Neutrophil (primary cell): Measurements from ENCODE around the gene CC2D2B.

ENCODE experiments used
- H3K27ac ChIP-seq: fragments of 200-600 bp; sonication (generic); 2 replicates; pipeline ENCODE4 v1.5.1; 2016; ENCODE audit warnings: mild to moderate bottlenecking, moderate library complexity
- H3K27me3 ChIP-seq: fragments of 200-600 bp; sonication (generic); 2 replicates; pipeline ENCODE4 v1.6.0; 2016; ENCODE audit warnings: mild to moderate bottlenecking
- H3K36me3 ChIP-seq: fragments of 200-600 bp; sonication (generic); 2 replicates; pipeline ENCODE4 v1.5.1; 2017
- H3K4me1 ChIP-seq, 2 experiments: fragments of 200-600 bp in 1 of 2; sonication (generic) in 1 of 2; 1 replicate in 1 of 2; 2 replicates in 1 of 2; pipeline versions ENCODE4 v1.5.1 to v1.6.1; 2013 to 2016; ENCODE audit warnings: low read depth in 1 of 2, low read length in 1 of 2, mild to moderate bottlenecking in 1 of 2, moderate library complexity in 1 of 2; ENCODE audit not compliant: control insufficient read depth in 1 of 2, insufficient read depth in 1 of 2
- H3K4me3 ChIP-seq, 2 experiments: fragments of 200-600 bp in 1 of 2; sonication (generic) in 1 of 2; 1 replicate in 1 of 2; 2 replicates in 1 of 2; pipeline ENCODE4 v1.5.1; 2013 to 2016; ENCODE audit warnings: low read depth in 1 of 2, low read length in 1 of 2, mild to moderate bottlenecking in 1 of 2, moderate library complexity in 1 of 2
- H3K9me3 ChIP-seq: fragments of 200-600 bp; sonication (generic); 2 replicates; pipeline ENCODE4 v1.5.1; 2016
- TF ChIP-seq, protein P1 (sequence below): fragments of 200-600 bp; sonication (generic); IDR thresholded peaks from 2 replicates; pipeline ENCODE4 v1.5.1; 2016; ENCODE audit warnings: antibody characterized with exemption

The CC2D2B gene

DNA sequence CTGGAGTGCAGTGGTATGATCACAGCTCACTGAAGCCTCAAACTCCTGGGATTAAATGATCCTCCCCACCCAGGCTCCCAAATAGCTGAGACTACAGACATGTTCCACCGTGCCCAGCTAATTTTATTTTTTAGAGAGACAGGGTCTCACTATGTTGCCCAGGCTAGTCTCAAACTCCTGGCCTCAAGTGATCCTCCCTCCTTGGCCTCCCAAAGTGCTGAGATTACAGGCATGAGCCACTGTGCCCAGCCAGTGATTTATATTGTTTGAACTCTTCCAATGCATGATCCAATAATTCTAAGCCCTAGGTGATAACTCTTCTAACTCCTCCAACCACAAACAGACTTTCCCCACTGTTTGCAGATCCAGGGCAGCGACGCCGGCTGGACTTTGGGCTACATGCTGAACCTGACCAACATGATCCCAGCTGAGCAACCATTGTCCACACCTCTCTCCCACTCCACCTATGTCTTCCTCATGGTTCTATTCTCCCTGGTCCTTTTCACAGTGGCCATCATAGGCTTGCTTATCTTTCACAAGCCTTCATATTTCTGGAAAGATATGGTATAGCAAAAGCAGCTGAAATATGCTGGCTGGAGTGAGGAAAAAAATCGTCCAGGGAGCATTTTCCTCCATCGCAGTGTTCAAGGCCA, 41.8 kb upstream of the CC2D2B start:
- no peaks in the 10 kb centered on the region for H3K9me3 ChIP-seq
- no peak overlapping the region for H3K4me3 ChIP-seq
- H3K27ac ChIP-seq = peak overlapping the region; percentile 65
- H3K27me3 ChIP-seq = no peaks in the 10 kb centered on the region
- H3K36me3 ChIP-seq = peaks cover 97% of the 10 kb centered on the region
- TF ChIP-seq, protein P1, sequence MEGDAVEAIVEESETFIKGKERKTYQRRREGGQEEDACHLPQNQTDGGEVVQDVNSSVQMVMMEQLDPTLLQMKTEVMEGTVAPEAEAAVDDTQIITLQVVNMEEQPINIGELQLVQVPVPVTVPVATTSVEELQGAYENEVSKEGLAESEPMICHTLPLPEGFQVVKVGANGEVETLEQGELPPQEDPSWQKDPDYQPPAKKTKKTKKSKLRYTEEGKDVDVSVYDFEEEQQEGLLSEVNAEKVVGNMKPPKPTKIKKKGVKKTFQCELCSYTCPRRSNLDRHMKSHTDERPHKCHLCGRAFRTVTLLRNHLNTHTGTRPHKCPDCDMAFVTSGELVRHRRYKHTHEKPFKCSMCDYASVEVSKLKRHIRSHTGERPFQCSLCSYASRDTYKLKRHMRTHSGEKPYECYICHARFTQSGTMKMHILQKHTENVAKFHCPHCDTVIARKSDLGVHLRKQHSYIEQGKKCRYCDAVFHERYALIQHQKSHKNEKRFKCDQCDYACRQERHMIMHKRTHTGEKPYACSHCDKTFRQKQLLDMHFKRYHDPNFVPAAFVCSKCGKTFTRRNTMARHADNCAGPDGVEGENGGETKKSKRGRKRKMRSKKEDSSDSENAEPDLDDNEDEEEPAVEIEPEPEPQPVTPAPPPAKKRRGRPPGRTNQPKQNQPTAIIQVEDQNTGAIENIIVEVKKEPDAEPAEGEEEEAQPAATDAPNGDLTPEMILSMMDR = no peak
- H3K4me1 ChIP-seq = no peaks in the 10 kb centered on the region

- Histone ChIP-seq H3K36me3 (peaks cover 97% of the 10 kb centered on the region), H3K4me3 (no peak overlapping the region), H3K27me3 (no peaks in the 10 kb centered on the region), H3K27ac (no peak overlapping the region), H3K4me1 (no peaks in the 10 kb centered on the region), H3K9me3 (no peaks in the 10 kb centered on the region)
- TF ChIP-seq, protein P1 = no peak
These were observed 41.3 kb upstream of the CC2D2B start for GRCh38 chr10:95866467-95866842.

DNA sequence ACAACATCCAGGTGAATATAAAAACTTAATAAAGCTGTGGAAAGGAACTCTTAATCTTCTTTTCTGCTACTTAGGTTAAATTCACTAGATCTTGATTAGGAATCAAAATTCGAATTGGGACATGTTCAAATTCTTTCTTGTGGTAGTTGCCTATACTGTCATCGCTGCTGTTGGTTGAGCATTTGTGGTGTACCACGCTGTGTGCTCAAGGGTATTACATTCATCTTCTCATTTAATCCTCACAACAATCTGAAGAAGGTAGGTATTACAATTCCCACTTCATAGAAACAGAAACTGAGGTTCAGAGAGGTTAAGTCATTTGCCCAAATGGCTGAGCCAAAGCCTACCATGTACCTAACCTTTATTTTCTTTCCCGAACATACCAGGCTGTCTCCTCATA, 39.9 kb upstream of the CC2D2B start:
- Histone ChIP-seq H3K4me3 (no peak overlapping the region), H3K4me1 (no peaks in the 10 kb centered on the region), H3K9me3 (no peaks in the 10 kb centered on the region), H3K27me3 (no peaks in the 10 kb centered on the region), H3K36me3 (peaks cover 97% of the 10 kb centered on the region), H3K27ac (no peak overlapping the region)
- TF ChIP-seq, protein P1 = no peak

DNA sequence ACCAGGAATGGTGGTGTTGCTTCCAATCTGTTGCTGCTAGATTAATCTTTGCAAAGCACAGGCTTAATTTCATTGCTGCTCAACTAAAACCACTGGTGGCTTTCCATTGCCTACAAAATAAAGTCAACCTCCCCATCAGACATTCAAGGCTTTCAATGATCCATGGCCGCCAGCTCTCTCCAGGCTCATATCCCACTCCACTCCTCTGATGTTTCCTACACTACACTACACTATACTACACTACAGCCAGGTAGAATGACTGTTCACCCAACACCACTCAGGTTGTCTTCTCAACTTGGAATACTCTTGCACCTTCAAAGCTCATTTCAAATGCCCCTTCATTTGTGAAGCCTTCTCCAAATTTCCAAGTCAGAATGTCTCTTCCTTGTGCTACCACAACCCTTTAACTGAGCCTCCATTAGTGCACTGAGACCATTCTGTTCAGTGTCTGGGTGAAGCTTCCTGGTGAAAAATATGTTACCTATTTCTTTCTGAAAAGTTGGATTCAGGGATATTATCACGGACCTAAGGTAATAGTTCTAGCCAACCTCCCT, 35.5 kb upstream of the CC2D2B start:
- TF ChIP-seq, protein P1 = no peak
- peaks cover 77% of the 10 kb centered on the region for H3K36me3 ChIP-seq

GRCh38 chr10:95873139-95873538, 34.6 kb upstream of the CC2D2B start:
- peaks cover 68% of the 10 kb centered on the region for H3K36me3 ChIP-seq
- no peaks in the 10 kb centered on the region for H3K9me3 ChIP-seq
- H3K4me1 ChIP-seq = no peaks in the 10 kb centered on the region
- TF ChIP-seq, protein P1 = no peak
- H3K4me3 ChIP-seq = no peak overlapping the region
- no peaks in the 10 kb centered on the region for H3K27me3 ChIP-seq
- peak overlapping the region; percentile 34 for H3K27ac ChIP-seq

More for the DNA sequence above, 35.5 kb upstream of the CC2D2B start:
- Histone ChIP-seq H3K4me1 (no peaks in the 10 kb centered on the region), H3K27me3 (no peaks in the 10 kb centered on the region), H3K27ac (no peak overlapping the region), H3K4me3 (no peak overlapping the region), H3K9me3 (no peaks in the 10 kb centered on the region)
